Skeletal muscle satellite cell (primary cell): Measurements from ENCODE around the gene CLASP1.

ENCODE experiments used
- H3K27me3 ChIP-seq: 2 replicates; pipeline ENCODE4 v1.7.0; 2013; ENCODE audit warnings: low read length; ENCODE audit not compliant: control insufficient read depth, insufficient read depth
- H3K36me3 ChIP-seq: 2 replicates; pipeline ENCODE4 v1.7.0; 2013; ENCODE audit warnings: mild to moderate bottlenecking, control low read depth, low read length; ENCODE audit not compliant: insufficient read depth
- H3K4me1 ChIP-seq: 2 replicates; pipeline ENCODE4 v1.7.0; 2013; ENCODE audit warnings: low read length; ENCODE audit not compliant: control insufficient read depth, insufficient read depth
- H3K4me2 ChIP-seq: 2 replicates; pipeline ENCODE4 v1.7.0; 2013; ENCODE audit warnings: mild to moderate bottlenecking, low read length
- H3K4me3 ChIP-seq: 2 replicates; pipeline ENCODE4 v1.7.0; 2013; ENCODE audit warnings: low read length
- H3K9ac ChIP-seq: 2 replicates; pipeline ENCODE4 v1.7.0; 2013; ENCODE audit warnings: mild to moderate bottlenecking, low read depth, low read length, moderate library complexity
- H3K9me3 ChIP-seq: replicated peaks from 2 replicates; pipeline ENCODE4 v1.7.0; 2013; ENCODE audit warnings: mild to moderate bottlenecking, control low read depth, low read length

The CLASP1 gene

GRCh38 chr2:121638333-121638732, 10.9 kb downstream of the CLASP1 start:
- Histone ChIP-seq H3K27me3 (no peaks in the 10 kb centered on the region), H3K4me3 (no peak overlapping the region), H3K36me3 (no peaks in the 10 kb centered on the region), H3K9ac (no peak overlapping the region), H3K4me1 (peaks cover 21% of the 10 kb centered on the region), H3K4me2 (no peak overlapping the region), H3K9me3 (no peaks in the 10 kb centered on the region)

GRCh38 chr2:121635371-121635770, 13.9 kb downstream of the CLASP1 start:
- Histone ChIP-seq H3K36me3 (no peaks in the 10 kb centered on the region), H3K4me2 (no peak overlapping the region), H3K9ac (no peak overlapping the region), H3K4me1 (peaks cover 23% of the 10 kb centered on the region), H3K27me3 (no peaks in the 10 kb centered on the region), H3K4me3 (no peak overlapping the region), H3K9me3 (no peaks in the 10 kb centered on the region)

DNA sequence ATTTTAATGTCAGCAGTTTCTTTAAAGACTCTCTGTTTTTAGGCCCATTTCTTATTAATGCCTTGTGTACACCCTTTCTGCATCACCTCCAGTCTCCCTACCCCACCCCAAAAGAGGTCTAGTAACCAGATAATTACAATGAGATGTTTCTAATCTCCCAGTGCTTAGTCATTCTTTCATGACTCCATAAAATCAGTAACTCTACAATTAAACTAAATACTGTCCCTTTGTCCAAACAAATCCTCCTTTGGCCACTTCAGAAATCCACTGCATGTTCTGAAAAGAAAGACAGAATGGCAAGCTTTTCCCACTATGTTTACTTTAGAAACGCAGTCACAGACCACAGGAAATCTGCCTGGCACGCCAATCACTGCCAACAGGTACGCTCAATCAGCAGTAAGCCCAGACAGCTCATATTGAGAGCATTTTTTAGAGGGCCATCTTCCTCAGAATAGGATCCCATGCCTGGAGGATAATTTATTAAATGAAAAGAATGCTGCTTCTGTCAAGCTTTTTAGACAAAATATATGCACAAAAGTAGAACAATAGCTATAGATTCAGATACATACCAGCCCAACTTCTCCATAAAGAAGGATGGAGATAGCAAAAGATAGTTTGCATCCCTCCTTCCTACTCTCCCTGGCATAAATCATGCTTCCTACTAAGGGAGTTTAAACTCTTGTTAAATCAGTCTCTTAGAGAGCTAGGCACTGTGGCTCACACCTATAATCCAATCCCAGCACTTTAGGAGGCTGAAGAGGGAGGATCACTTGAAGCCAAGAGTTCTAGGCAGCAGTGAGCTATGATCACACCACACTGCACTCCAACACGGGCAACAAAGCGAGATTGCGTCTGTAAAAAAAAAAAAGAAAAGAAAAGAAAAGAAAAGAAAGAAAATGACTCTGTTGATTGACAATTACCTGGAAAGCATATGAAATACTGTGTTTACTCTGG, 14.6 kb downstream of the CLASP1 start:
- peak overlapping the region; percentile 61 for H3K4me2 ChIP-seq
- peaks cover 23% of the 10 kb centered on the region for H3K4me1 ChIP-seq
- peak overlapping the region; percentile 27 for H3K9ac ChIP-seq
- H3K4me3 ChIP-seq = peak overlapping the region; percentile 40
- no peaks in the 10 kb centered on the region for H3K27me3 ChIP-seq
- H3K9me3 ChIP-seq = no peaks in the 10 kb centered on the region
- no peaks in the 10 kb centered on the region for H3K36me3 ChIP-seq

- Histone ChIP-seq H3K9me3 (no peaks in the 10 kb centered on the region), H3K4me3 (no peak overlapping the region), H3K9ac (no peak overlapping the region), H3K36me3 (no peaks in the 10 kb centered on the region), H3K4me2 (no peak overlapping the region), H3K4me1 (peaks cover 23% of the 10 kb centered on the region), H3K27me3 (no peaks in the 10 kb centered on the region)
These were observed 15.8 kb downstream of the CLASP1 start for GRCh38 chr2:121633463-121633862.

- peaks cover 13% of the 10 kb centered on the region for H3K4me1 ChIP-seq
- no peaks in the 10 kb centered on the region for H3K27me3 ChIP-seq
- peak overlapping the region; percentile 28 for H3K4me3 ChIP-seq
- H3K36me3 ChIP-seq = no peaks in the 10 kb centered on the region
- no peaks in the 10 kb centered on the region for H3K9me3 ChIP-seq
- no peak overlapping the region for H3K9ac ChIP-seq
- H3K4me2 ChIP-seq = peak overlapping the region; percentile 62
These were observed 21.7 kb downstream of the CLASP1 start for GRCh38 chr2:121627525-121628050.

DNA sequence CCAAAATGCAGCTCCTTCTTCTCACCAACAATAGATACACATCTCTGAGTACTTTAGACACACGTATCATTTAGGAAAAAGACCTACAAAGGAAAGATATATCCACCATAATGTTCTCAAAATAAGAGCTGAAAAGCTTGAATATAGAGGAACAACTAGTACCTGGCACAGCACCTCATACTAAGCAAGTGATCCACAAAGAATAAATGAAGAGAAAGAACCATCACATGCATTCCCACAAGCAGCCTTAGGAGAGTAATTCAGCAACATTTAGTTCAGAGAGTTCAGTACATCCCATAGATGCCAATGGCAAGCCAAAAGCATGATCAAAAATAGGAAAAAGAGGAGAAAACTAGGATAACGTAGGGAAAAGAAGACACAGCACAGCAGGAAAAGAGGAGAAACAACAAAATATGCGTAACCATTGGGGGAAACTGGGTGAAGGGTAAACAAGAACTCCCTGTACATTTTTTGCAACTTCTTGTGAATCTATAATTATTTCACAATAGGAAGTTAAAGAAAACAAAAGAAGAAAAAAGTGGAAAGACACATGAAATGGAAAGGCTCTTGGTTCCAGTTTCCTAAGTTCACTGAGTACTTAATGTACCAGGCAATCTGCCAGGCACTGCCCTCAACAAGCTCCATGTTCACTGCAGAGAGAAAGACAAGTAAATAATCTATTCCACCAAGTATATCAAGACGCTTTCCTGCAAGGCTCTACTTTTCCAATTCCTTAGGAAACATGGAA, 22.3 kb downstream of the CLASP1 start:
- no peaks in the 10 kb centered on the region for H3K9me3 ChIP-seq
- peaks cover 13% of the 10 kb centered on the region for H3K4me1 ChIP-seq

DNA sequence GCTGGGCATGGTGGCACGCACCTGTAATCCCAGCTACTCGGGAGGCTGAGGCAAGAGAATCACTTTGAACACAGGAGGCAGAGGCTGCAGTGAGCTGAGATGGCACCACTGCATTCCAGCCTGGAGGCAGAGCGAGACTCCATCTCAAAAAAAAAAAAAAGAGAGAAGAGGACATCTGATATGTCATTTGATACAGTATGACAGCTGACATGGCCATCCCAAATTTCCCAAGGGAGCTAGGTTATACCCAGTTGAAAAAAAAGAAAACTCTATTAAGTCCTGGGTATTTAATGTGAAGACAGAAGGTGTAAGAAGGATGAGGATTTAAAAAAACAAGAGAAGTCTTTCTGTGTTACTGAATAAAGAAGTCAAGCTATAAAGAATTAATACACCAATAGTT, 23.3 kb downstream of the CLASP1 start:
- H3K4me2 ChIP-seq = no peak overlapping the region
- no peaks in the 10 kb centered on the region for H3K9me3 ChIP-seq
- H3K27me3 ChIP-seq = no peaks in the 10 kb centered on the region
- no peak overlapping the region for H3K4me3 ChIP-seq
- no peak overlapping the region for H3K9ac ChIP-seq
- no peaks in the 10 kb centered on the region for H3K36me3 ChIP-seq
- peaks cover 13% of the 10 kb centered on the region for H3K4me1 ChIP-seq

More for the DNA sequence above, 22.3 kb downstream of the CLASP1 start:
- Histone ChIP-seq H3K4me3 (peak overlapping the region; percentile 28), H3K36me3 (no peaks in the 10 kb centered on the region), H3K9ac (no peak overlapping the region), H3K4me2 (peak overlapping the region; percentile 62), H3K27me3 (no peaks in the 10 kb centered on the region)

DNA sequence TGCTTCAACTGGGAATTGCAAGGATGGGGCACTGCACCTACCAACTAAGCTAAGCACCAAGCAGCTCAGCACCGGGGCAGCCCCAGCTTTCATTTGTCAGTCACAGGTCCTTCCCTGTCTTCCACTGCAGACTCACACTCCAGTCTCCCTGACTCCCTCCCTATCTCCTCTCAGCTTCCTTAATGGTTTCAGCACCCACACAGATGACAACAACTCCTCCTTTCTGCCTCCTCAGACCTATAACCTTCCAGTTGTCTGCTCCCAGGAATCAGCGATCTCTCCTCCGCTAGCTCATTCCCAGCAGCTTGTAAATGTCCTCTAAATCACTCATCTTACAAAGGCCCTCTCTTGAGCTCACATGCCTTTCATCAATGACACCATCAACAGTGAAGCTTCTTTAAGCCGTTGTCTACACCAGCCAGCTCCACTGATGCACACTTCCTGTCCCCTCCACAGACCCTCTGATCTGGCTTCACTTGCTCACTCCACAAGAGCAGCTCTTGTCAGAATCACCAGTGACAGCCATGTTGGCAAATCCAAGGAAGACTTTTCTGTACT, 32.1 kb downstream of the CLASP1 start:
- Histone ChIP-seq H3K36me3 (peaks cover 4% of the 10 kb centered on the region), H3K4me1 (no peaks in the 10 kb centered on the region), H3K4me2 (no peak overlapping the region), H3K9ac (no peak overlapping the region), H3K9me3 (no peaks in the 10 kb centered on the region), H3K27me3 (no peaks in the 10 kb centered on the region), H3K4me3 (no peak overlapping the region)

DNA sequence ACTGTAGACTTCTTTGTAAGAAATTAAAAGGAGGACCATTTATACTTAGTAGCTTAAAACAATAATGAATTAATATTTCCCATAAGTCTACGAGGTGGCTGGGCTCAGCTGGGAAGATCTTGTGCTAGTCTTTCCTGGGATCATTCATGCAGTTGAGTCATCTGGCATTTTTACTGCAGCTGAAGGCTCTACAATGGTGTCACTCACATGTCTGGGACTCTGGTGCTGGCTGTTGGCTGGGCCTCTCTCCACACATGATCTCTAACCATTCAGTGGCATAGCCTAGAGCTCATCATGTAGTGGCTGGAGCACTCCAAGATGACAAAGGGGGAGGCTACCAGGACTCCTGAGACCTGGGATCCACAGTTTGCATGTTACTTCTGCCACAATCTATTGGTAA, 35.5 kb downstream of the CLASP1 start:
- Histone ChIP-seq H3K4me2 (no peak overlapping the region), H3K9me3 (no peaks in the 10 kb centered on the region), H3K9ac (no peak overlapping the region), H3K36me3 (peaks cover 4% of the 10 kb centered on the region), H3K4me1 (no peaks in the 10 kb centered on the region), H3K27me3 (no peaks in the 10 kb centered on the region), H3K4me3 (no peak overlapping the region)

DNA sequence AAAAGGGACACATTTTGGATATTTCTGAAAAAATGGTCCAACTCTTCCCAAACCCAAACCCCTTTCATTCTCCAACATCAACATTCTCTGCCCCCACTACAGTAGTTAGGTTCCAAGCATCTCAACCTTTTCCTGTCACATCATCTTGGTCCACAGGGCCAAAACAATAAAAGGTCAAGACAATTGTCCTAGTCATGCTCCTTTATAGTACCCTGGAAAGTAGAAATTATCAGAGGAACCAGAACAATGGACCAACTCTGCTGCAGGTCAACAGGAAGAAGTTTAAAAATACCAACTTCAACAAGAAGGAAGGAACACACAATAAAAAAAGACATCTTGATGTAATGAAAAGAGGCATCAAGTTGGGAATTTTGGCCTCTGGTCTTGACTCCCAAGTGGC, 36.1 kb downstream of the CLASP1 start:
- H3K9ac ChIP-seq = no peak overlapping the region

More for the DNA sequence above, 36.1 kb downstream of the CLASP1 start:
- H3K36me3 ChIP-seq = peaks cover 4% of the 10 kb centered on the region
- no peaks in the 10 kb centered on the region for H3K27me3 ChIP-seq
- no peaks in the 10 kb centered on the region for H3K4me1 ChIP-seq
- no peaks in the 10 kb centered on the region for H3K9me3 ChIP-seq
- no peak overlapping the region for H3K4me3 ChIP-seq
- H3K4me2 ChIP-seq = no peak overlapping the region
